GM04503 (cell line): Measurements from ENCODE around the gene HES7.
"Not testable (repeated sequence)": the region's sequence is repeated elsewhere in the genome, so short reads cannot be mapped to it uniquely, and the experiment has no call there.

Source experiments
- DNase-seq: peaks from one replicate; pipeline ENCODE4 v3.0.0-alpha.2; 2012; ENCODE audit warnings: low read depth

HES7 gene

DNA sequence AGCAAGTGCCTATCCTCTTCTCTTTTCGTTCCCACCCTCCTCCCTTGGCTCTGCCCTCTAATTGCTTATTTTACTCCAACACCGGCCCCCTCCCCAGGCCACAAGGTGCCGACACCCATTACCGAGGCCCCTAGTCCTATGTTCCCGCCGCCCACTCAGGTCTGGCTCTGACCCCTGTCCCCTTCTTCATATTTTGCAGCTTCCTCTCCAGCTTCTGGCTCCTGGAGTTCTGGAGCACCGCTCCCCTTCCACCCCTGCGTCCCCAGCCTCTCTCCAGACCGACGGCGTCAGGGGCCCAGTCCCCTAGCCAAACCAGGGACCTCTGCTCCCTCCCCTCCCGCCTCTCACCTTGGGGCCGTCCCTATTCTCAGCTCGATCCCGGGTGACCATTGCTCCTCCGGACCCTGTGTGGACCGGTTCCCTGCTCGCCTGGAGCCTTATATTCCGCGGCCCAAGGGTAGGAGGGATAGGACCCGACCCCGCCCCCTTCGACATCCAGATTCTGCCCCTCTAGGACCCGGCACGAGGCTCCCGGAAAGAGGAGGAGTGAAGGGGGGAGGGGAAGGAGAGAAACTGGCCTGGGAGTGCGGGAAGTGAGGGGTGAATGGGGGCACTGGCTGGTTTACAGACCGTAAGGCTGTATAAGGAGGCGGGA lies at the start of gene HES7:
Gene HES7 (minus strand): TSS at position 412 of the 655 bp plus-strand sequence. CDS start 22 bp downstream, at position 390.
- DNase-seq, result no peak

DNA sequence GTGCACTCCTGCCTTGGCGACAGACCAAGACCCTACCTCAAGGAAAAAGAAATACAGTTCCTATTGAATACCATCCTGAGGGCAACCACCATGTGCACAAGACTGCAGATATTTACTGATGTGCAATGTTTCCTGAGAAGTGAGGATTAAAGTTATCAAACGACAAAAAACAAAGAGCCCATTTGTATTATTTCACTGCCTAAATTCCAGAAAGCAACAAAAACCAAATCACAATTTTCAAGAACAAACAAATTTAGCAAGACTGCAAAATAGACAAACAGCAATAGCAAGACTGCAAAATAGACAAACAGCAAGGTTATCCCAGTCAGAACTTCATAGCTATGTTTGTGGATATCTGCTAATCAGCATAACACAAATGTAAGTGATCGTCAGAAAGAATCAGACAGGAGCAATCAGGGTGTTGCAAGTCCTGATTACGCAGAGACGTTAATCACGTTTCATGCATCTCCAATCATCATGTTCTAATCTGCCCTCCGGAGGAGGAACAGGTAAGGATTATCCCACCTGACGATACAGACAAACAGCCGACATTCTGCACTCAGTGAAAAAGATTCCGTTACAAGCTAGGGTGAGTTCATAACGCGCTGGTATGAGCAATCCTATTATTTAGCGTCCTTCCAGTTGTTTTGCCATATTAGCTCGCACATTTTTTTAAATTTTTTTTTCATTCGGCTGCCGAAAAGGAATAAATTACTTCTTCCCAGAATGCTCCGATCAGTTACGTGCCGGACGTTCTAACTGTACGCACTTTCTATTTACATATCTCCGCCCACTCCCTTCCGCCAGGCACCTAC lies 49.4 kb upstream of the HES7 start:
- peak; percentile 93 for DNase-seq

DNA sequence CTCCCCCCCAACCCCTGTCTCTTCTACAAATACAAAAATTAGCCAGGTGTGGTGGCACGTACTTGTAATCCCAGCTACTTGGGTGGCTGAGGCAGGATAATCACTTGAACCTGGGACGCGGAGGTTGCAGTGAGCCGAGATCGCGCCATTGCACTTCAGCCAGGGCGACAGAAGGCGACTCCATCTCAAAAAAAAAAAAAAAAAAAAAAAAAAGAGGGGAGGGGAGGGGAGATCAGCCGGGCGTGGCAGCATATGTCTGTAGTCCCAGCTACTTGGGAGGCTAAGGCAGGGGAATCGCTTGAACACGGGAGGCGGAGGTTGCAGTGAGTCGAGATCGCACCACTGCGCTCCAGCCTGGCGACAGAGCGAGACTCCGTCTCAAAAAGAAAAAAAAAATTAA lies 46.3 kb upstream of the HES7 start:
- not testable (repeated sequence) for DNase-seq

DNA sequence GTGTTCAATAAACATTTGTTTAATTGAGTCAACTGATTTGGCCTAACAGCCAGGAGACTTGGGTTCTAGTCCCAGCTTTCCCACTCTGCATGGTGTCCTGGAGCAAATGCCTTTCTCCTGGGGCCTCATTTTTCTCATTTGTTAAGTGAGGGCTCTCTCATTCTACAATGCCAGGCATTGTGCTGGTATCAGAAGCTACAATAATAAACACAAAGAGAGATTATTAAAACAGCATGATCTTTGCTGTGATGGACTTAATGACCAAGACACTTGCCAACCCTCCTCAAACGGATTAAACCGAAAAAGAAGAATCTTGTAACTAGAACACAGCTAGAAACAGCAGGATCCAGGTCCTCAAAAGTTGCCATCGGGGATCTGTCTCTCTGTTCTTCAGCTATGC lies 43.6 kb upstream of the HES7 start:
- DNase-seq, result no peak

DNA sequence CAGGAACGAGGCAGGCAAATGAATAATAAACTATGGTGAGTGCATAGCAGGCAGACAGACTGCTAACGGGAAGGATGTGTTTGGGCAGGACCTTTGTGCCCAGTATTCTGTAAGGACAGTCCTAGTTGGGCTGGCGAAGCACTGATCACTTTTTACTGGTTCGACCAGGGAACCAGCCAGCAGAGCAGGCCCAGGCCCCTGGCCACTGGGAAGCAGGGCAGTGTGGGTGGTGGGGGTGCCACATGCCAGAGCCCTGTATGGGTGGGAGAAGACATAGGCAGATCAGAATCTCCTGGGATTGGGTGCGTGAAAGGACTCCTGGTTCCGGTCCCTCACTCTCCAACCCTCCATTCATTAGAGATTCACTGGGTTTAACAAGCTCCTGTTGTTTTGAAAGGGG lies 42.8 kb upstream of the HES7 start:
- no peak for DNase-seq

DNA sequence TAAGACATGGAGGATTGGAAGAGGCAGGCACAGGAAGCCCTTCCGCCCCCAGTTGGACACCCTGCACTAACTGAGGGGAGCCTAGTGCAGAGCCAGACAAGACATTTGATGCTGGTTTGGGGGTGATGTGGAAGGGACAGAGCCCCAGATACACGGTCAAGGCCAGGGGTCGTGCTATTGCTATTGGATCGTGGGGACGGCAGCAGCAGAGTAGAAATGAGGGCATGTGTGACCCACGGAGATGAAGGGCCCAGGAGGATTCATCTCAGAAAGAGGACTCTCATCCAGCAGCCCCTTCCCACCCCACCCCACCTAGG lies 40.9 kb upstream of the HES7 start:
- no peak for DNase-seq

DNA sequence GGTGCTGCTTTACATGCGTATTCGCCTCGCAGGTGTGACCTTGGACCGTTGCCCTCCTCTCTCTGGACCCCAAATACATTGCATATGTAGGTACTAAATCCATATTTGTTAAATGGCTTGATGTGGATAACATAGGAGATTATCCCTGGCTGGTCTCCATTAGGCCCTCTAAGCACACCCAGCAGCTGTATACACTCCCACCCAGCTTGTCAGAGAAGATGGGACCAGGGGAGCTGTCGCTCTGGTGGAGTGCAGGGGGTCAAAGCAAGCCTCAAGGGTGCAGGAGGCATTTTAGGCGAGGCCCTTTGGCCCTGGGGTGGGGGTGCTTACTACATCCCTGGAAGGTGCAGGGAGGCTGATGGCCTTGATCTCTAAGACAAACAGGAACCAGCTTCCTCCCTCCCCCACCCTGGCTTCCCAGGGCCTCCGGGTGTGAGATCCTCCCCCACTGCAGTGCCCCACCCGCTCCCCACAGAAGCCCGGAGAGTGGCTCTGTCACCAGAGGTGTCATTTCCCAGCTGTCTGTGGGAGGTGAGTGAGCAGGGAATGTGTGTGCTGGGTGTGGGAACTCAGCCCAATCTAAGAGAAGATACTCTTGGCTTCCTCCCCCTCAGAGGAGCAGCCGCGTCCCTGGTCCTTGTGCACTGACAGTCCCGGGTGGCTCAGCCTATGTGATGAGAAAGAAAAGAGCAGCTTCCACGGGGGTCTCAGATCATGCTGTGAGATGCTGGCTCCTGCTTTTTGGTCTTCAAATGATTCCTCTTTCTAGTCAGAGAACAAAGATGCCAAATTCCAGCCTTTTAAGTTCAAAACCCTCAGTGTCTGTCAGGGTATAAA lies 40.3 kb upstream of the HES7 start:
- DNase-seq, result no peak

DNA sequence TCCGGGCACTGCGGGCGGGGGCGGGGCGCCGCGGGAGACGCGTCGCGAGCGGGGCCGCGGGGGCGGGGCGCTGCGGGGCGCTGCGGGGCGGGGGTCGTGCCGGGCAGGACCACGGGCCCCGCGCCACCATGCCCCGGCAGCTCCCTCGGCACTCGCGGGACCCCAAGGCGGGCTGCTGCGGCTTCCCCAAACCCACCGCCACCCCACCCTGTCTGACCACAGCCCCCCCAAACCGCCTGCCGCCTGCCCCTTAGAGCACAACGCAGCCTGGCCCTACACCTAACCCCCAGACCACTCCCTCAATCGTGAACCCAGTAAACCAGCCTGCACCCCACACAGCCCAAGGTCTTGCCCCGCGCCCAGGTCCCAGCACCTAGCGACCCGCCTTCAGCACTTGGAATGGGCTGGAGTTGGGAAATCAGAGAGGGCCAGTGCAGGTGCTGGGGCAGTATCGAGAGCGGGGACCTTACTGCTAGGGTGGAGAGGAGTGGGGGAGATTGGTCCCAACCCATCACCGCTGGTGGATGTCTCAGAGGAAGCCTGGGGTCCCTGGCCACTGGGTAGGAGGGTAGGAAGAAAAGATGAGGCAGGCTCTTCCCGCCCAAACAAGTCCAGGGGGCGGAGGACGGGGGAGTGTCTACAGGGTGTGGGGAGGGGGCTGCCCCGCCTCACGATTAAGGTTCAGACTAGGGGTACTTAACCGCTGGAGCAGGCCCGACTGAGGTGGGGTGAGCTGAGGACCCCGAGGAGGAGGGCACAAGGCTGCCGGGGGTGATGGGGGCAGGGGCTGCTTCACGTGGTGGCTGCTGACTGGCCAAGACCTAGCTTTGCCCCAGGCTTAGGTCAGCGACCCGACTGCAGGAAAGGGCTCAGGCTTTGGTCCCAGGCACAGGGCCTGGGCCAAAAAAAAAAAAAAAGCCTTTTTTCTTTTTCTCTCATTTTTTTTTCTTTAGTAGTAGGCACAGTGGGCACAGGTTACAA lies 39.4 kb upstream of the HES7 start:
- DNase-seq, result no peak

DNA sequence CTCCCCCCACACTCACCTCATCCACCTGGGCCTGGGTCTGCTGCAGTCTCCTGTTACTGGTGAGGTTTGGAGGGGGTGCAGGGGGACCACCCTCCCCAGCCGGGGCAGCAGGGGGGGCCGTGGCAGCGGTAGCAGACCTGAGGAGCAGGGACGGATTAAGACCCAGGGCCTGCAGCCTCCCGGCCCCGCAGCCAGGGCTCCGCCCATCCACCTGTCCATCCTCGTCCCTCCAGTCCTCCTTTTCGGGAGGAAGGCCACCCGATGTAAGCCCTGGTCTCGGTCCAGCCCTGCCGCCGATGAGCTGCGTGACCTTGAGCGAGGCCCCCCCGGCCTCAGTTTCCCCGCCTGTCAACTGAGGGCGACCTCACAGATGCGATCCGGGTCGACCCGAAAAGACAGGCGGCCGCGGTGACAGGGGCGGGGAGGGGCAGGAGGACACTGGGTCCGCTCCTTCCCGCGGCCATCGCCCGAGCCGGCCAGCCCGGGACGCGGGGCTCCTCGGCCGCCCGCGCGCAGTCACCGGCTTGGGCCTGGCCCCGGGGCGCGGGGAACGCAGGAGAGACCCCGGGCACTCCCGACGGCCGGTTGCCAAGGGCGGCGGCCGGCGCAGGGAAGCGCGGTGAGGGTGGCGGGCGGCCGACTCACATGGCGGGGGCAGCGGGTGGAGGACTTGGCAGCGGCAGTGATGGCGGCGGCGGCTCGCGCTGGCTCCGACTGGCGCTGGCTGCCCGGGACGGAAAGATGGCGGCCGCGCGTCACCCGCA lies 38.5 kb upstream of the HES7 start, which contains the start of gene VAMP2:
Gene VAMP2 (minus strand): TSS at position 716 of the 764 bp plus-strand sequence. CDS start 69 bp downstream, at position 647.
- no peak for DNase-seq

DNA sequence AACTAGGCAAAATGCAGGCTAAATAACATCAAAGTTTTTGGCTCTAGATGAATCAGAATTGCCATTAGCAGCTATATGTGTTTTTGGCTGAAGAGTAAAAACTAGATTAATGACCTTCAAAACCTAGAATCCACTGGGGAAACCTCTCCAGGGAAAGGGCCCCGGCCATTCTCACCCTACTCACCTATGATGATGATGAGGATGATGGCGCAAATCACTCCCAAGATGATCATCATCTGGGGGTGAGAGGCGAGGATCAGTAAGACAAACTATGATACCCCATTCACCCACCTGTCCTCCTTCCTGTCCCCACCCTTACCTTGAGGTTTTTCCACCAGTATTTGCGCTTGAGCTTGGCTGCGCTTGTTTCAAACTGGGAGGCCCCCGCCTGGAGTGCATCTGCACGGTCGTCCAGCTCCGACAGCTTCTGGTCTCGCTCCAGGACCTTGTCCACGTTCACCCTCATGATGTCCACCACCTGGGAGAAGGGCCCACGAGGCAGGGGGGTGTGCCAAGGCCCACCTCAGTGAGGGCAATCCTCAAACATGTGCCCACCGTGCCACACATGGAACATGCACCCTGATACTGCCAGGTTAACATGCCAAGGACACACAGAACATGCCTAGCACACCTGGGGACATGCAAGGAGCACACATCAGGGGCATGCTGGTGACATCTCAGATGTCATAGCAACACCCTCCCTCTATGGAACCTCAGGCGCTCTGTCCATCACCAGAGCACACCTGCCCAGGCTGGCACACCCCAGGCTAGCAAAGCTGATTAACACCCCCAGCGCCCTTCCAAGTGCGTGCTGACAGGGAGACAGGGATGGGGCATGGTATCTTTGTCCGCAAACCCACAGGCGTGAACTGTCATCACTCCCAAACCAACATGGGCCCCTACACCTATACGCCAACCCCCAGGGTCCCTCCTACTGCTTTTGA lies 37.7 kb upstream of the HES7 start:
- DNase-seq, result no peak

DNA sequence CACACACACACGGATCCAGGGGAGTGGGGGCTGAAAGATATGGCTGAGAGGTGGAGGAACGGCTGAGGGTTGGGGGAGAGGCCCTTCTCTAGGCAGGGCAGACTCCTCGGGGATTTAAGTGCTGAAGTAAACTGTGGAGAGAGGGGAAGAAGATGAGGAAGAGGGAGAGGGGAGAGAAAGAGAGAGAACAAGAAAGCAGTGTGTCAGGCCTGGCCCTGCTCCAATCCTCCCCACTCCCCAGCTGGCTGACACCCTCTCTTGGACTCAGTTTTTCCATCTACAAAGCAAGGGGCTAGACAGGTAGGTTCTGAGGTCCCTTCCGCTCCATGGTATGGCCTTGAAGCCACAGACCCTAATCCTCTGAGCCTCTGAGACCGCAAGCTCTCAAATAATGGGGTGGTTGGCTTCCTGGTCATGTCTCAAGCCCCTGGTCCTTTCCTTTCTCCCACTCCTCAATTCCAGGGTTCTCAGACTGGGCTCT lies 36.9 kb upstream of the HES7 start:
- DNase-seq, result no peak

DNA sequence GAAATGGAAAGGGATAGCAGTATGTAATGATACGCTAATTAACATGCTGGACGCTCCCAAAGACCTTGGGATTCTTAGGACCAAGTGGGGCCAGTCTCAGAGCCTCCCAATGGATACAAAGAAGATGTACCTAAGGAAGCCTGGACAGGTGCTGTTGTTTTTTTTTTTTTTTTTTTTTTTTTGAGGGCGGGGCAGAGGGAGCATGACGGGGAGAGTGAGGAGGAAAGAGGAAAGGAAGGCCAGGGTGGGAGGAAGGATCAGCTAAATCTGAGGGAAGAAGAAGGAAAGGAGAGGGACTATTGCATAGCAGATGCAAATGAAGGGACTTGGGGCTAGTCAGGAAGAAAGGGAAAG lies 36.3 kb upstream of the HES7 start:
- DNase-seq, result no peak

DNA sequence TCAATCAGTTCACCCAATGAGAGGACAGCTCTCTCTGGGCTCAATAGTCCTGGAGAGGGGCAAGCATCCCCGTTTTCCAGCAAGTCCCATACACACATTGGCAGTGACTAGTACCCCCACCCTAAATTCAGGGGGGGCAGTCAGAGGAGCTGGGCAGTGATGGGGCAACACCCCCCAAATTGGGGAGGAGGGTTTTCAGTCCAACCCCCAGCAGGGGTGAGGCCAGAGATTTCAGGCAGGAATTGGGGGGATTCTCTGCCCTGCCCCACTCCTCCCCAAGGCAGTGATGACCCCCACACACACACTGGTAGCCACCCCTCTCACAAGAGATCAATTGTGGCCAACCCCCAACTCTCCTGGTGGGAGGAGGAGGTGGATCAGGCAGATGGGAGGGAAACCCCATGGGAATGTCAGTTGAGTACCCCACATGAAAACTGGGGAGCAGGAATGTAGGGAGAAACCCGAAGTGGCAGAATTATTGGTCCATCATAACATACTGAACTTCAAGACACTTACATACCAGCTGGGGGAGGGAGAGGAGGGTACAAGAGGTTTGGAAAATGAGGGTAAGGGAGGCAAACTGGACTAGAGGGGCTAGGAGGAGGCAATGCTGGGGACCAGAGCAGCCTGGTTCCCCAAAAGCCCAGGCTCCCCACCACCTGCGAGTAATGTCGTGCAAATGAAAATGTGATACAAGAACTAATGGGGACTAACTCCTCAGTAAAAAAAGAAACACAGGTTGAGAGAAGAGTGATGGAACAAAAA lies 35.7 kb upstream of the HES7 start:
- no peak for DNase-seq

DNA sequence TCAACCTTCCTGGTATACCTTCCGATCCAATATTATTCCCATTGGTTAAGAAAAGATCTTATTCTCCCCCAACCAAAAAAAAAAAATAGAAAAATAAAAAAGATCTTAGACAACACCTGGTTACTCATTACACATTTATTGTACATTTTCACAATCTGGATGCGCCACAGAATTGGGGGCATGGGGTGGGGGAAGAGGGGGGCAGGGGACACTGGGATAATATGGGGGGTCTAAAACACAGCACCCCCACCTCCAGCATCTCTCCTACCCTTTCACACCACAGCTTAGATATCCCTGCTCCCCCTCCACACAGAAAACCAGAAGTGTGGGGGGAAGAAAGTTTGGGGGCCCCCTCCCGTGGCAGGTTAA lies 35.1 kb upstream of the HES7 start:
- DNase-seq, result no peak

DNA sequence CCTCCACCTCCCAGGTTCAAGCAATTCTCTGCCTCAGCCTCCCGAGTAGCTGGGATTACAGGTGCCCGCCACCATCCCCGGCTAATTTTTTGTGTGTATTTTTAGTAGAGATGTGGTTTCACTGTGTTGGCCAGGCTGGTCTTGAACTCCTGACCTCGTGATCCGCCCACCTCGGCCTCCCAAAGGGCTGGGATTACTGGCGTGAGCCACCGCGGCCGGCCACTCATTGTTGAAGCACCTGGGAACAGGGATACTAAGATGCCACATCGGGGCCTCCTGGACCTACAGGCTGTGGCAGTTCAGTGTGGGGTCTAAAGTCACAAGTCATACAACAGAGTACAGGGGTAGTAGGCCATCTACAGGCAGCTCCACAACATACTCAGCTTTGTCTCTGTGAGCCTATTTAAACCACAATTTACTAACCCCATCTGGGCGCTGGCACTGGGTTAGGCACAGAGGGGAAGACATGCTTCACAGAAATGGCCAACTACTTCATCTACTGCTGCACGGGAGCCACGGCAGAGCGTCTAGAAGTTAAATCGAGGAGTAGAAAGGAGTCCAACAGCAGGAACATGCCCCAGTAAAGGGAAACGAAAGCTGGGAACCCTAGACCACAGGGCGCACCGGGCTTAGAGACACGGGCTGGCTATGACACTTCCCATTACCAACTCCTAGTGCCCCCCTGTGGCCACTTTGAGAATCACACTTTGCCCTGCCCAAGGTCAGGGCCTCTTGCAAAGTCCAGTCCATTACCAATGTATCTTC lies 34.5 kb upstream of the HES7 start:
- no peak for DNase-seq

DNA sequence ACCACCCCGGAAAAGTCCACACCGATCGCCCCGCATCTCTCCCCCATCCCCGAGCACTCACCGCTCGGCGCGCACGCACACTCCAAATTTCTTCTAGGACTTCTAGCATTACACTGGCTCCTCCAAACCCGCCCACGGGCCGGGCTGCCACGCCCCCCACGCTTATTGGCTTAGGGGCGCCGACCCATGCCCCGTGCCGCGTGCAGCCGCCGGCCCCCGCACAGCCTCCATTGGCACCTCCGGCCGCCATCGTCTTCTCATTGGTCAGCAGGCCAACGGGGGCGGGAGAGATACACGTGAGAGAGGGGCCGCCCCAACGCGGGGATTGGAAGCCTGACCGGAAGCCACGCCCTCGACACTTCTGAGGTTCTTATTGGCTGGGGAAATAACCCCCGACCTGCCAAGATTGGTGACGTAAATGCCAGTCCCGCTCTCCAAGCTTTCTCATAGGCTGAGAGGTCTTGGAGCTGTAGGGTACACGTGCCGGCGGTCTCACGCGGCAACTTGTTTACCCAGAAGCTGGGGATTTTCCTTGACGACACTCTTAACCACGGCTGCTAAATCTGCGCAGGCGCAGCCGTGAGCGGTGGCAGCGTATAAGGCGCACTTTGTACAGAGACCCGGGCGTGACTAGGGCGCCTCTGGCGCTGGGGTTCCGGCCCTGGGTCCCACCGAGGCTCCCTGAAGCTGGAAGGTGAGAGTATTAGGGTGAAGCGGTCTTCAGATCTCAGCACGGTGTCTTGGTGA lies 32.5 kb upstream of the HES7 start:
- peak; percentile 99 for DNase-seq

DNA sequence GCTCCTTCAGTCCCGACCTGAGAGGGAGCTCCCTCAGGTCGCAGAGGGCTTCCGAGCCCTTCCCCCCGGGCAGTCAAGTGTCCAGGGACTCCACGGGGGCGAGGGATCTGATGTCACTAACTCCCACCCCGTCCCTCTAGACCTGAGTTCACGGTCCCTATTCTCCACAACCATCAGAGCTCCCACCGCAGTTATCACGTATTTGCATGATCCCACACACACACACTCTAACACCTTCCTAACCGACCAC lies 32.0 kb upstream of the HES7 start:
- no peak for DNase-seq
